Loucy (cell line): ENCODE results near the gene FANCC.

ENCODE experiments used
- CTCF ChIP-seq: fragments of 200-600 bp; sonication (generic); conservative IDR thresholded peaks from 2 replicates; pipeline ENCODE4 v1.5.1; 2014; ENCODE audit warnings: mild to moderate bottlenecking, antibody characterized with exemption, low read length
- EZH2phosphoT487 ChIP-seq: fragments of 200-600 bp; IDR thresholded peaks from 2 replicates; pipeline ENCODE4 v1.6.1; 2018; ENCODE audit warnings: antibody characterized with exemption, mild to moderate bottlenecking, moderate library complexity, borderline replicate concordance

GRCh38 chr9:95142728-95143127, 174.8 kb downstream of the FANCC start:
- TF ChIP-seq CTCF (no peak), EZH2phosphoT487 (no peak)
